ES-I3 (cell line): ENCODE results near the gene RAB20.
"Not testable (repeated sequence)": the region's sequence is repeated elsewhere in the genome, so short reads cannot be mapped to it uniquely, and the experiment has no call there.

Experiments
- H3K36me3 ChIP-seq: 2 replicates; pipeline ENCODE4 v1.6.1; 2013; ENCODE audit warnings: mild to moderate bottlenecking, low read length, control low read depth, moderate library complexity; ENCODE audit not compliant: insufficient read depth
- H3K4me1 ChIP-seq: 2 replicates; pipeline ENCODE4 v1.6.1; 2013; ENCODE audit warnings: mild to moderate bottlenecking, control low read depth, low read length; ENCODE audit not compliant: insufficient read depth
- H3K9ac ChIP-seq: 2 replicates; pipeline ENCODE4 v1.6.1; 2013; ENCODE audit warnings: low read depth, mild to moderate bottlenecking, low read length, moderate library complexity
- H3K9me3 ChIP-seq: 2 replicates; pipeline ENCODE4 v1.6.1; 2013; ENCODE audit warnings: mild to moderate bottlenecking, low read length, moderate library complexity; ENCODE audit not compliant: control insufficient read depth, insufficient read depth

The RAB20 gene

DNA sequence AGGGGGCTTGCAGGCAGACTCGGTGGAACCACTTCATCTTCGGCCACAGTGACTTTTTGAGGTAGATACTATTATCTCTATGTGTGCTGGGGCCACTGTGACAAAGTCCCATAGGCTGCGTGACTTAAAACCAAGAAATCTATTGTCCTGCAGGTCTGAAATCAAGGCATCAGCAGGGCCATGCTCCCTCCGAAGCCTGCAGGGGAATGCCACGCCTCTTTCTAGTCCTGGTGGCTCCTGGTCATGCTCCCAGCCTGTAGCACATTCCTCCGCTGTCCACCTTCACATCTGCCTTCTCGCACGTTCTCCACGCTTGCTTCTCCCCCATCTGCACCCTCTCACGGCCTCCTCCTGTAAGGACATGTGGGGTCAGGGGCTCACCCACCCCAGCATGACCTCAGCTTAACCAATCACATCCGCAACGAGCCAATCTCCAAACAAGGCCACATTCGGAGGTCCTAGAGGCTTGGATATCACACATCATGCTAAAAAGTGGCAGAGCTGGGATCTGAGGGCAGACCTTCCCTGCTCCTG, 21.0 kb upstream of the RAB20 start:
- Histone ChIP-seq H3K9me3 (no peaks in the 10 kb centered on the region), H3K9ac (no peak overlapping the region), H3K4me1 (no peaks in the 10 kb centered on the region), H3K36me3 (no peaks in the 10 kb centered on the region)

DNA sequence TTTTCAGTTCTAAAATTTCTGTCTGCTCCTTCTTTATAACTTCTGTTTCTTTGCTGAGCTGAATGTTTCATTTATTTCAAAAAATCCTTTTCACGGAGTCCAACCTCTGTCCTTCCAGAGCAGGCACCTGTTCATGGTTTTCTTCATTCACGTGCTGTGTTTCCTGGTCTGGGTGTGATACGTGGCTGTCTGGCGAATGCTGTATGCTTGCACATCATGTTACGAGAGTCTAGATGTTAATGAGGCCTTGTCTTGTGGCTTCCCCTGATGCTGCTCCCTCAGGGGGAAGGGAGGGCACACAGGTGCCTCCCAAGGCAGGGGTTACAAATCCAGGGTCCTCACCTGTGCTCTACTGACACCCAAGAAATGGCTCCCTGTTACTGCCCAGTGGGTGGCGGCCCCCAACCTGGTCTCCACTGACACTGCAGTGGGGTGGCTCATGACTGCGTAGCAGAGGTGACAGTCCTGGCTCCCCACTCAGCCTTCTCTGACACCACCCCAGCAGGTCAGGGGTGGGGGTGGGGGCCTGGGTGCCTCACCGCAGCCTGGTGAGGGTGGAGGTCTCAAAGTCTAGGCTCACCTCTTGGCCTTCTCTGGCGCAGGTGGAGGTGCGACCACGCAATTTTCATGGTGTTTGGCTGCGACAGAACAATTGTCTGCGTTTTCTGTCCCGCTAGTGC, 20.1 kb upstream of the RAB20 start:
- Histone ChIP-seq H3K9ac (no peak overlapping the region), H3K9me3 (no peaks in the 10 kb centered on the region), H3K36me3 (no peaks in the 10 kb centered on the region), H3K4me1 (no peaks in the 10 kb centered on the region)

DNA sequence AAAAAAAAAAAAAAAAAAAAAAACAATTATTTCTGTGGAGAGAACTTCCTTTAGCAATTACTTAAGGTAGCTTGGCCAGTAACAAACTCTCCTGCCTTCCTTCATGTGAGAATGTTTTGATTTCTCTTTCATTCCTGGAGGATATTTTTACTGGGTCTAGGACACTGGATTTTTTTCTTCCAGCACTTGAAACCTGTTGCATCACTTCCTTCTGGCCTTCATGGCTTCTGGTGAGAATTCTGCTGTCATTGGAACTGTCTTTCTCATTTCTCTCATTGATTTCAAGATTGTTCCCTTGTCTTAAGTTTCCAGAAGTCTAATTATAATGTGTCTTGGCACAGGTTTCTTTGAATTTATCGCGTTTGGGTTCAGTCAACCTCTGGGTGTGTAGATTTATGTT, 19.3 kb upstream of the RAB20 start:
- Histone ChIP-seq H3K4me1 (peaks cover 2% of the 10 kb centered on the region; the same call in 1 of the 2 replicates), H3K36me3 (no peaks in the 10 kb centered on the region), H3K9me3 (no peaks in the 10 kb centered on the region), H3K9ac (no peak overlapping the region)

DNA sequence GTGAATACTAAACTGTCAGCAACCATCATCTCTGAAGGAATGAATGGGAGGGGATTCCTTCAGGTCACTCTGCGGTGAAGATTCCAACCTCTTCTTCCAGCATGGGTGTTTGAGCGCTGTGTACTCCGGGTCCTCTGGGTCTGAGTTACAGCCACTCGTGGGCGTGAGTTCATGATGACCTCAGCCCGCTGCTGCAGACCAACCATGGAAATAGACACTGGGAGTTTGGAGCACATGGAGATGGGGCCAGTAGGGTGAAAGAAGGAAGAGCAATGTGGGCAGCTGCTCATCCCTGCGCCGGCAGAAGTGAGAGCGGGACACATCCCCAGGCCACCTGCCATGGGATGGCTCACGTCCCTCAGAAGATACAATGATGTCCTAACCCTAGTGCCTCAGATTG, 16.8 kb upstream of the RAB20 start:
- peaks cover 10% of the 10 kb centered on the region for H3K4me1 ChIP-seq
- no peaks in the 10 kb centered on the region for H3K9me3 ChIP-seq
- no peaks in the 10 kb centered on the region for H3K36me3 ChIP-seq
- no peak overlapping the region for H3K9ac ChIP-seq

DNA sequence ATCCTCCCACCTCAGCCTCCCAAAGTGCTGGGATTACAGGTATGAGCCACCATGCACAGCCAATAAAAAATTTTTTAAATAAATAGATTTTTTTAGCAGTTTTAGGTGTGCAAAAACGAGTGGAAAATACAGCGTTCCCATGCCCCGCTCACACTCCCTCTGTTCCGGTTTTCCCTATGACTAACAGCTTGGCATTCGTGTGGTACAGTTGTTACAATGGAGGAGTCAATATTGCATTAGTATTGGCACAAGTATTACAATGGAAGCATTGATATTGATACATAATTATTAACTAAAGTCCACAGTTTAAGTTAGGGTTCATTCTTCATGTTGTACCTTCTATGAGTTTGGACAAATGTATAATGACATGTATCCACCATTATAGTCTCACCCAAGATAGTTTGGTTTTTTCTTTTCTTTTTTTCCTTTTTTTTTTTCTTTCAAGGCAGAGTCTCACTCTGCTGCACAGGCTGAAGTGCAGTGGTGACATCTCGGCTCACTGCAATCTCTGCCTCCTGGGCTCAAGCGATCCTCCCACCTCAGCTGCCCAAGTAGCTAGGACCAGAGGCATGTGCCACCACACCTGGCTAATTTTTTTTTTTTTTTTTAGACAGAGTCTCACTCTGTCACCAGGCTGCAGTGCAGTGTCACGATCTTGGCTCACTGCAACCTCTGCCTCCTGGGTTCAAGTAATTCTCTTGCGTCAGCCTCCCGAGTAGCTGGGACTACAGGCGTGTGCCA, 15.4 kb upstream of the RAB20 start:
- Histone ChIP-seq H3K36me3 (no peaks in the 10 kb centered on the region), H3K4me1 (peaks cover 10% of the 10 kb centered on the region), H3K9ac (no peak overlapping the region), H3K9me3 (no peaks in the 10 kb centered on the region)

DNA sequence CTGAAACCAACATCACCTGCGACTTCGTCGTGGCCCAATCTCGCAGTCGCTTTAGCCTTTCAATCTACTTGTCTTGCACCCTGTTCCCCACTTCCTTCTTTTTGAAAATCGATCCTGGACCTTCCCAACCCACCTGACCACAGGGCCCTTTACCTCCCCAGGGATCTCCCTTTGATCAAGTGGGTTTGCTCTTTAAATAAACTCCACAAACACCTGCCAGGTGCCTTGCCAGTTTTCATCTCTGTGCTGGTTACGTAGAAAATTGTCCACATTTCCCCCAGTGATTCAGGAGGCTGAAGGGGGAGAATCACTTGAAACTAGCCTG, 14.5 kb upstream of the RAB20 start:
- Histone ChIP-seq H3K4me1 (peaks cover 10% of the 10 kb centered on the region), H3K36me3 (no peaks in the 10 kb centered on the region), H3K9ac (no peak overlapping the region), H3K9me3 (no peaks in the 10 kb centered on the region)

DNA sequence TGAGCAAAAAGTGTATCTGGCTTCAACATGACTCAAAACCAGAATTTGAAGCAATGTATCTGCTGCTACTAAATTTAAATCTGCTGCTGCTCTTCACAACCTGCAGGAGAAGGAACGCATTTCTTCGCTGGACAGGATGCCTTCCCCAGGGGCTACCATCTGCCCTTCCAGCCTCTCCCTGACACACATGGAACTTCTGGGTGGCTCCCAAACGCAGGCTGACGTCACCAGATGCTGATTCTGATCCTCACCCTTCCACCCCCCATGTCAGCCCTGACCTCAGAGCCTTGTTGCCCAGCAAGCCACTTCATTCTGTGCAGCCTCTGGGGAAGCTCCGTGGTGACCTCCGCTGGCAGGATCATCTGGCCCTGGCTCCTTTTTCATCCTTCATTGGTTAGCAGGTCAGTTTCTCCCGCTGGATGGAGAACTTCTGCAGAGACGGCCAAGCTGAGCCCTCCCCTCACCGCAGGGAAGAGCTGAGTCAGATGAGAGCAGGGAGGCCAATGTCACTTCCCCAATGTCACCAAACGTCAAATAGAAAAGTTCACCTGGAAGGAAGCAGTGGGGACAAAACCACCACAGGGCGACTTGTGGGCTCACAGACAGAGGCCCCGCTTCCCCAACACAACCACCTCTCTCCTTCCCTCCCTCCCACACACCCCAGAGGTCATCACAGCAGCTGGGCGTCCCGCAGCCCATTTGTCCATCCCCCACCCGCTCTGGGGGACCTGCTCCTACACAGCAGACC, 14.0 kb upstream of the RAB20 start:
- peaks cover 10% of the 10 kb centered on the region for H3K4me1 ChIP-seq
- H3K9me3 ChIP-seq: no peaks in the 10 kb centered on the region
- no peaks in the 10 kb centered on the region for H3K36me3 ChIP-seq
- H3K9ac ChIP-seq: no peak overlapping the region

DNA sequence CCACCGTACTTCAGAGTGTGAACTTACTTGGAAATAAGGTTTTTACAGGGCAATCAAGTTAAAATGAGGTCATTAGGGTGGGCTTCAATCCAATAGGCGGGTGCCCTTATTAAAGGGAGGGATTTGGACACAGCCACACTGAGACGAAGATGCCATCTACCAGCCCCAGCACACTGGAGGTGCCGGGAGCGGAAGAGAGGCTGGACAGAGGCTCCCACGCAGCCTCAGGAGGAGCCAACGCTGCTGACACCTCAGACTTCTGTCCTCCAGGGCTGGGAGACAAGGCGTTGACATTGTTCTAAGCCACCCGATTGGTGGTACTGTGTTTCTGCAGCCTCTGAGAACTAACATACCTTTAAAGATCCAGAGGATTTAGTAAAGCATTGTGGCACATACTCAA, 12.6 kb upstream of the RAB20 start:
- Histone ChIP-seq H3K4me1 (peaks cover 10% of the 10 kb centered on the region), H3K36me3 (no peaks in the 10 kb centered on the region), H3K9ac (no peak overlapping the region), H3K9me3 (no peaks in the 10 kb centered on the region)

DNA sequence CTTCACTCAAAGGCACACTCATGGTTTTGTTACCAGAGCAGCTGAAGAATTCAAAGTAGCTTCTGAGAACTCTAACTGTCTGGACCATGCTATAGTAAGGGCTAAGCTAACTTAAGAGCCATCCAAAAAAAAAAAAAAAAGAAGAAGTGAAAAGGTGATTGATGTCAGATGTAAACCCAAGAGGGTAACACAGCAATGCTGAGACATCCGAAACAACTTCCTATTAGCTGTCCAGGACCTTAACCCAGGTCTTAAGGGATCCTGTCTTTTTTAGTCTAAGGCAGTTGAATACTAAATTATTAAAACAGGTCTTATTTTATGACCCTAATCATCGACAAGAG, 11.2 kb upstream of the RAB20 start:
- peaks cover 10% of the 10 kb centered on the region for H3K4me1 ChIP-seq
- H3K9ac ChIP-seq: no peak overlapping the region
- H3K9me3 ChIP-seq: no peaks in the 10 kb centered on the region; the same call in 1 of the 2 replicates
- no peaks in the 10 kb centered on the region for H3K36me3 ChIP-seq

DNA sequence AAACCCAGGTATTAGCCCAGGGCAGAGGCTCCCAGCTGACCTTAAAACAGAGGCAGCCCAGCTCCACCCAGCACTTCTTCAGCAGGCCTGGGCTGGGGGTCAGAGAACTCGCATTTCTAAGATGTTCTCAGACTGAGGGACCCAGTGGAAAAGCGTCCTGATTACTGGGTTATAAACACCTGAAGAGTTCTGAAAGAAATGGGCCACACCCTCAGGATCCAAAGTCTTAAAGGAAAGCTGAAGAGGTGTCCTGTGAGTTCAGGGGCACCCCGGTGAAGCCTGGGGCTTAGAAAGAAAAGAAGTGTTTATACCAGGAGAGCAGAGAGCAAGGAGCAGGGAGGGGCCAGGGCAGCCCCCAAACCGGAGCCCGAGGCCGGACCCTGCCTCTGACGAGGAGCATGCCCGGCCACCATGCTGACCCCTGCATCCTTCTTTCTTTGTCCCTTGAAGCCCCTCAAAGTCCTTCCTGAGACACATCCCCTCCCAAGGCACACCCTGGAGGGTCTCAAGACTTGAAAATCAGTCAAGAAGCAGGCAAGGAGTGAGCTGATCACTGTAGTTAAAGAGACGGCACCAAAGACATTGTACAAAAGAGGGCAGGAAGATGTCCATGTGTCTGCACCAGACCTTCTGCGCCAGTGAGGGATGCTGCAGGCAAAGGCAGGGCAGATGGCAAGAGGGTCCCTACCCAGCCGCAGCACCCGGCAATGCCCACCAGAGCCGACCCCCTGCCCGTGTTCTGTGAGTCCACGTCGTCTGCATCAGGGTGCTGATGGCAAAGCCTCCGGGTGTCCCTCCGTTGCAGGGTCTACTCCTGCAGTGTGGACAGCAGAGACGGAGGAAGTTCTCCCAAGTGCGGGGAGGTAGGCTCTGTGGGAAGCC, 10.6 kb upstream of the RAB20 start:
- H3K9ac ChIP-seq: no peak overlapping the region
- peaks cover 10% of the 10 kb centered on the region for H3K4me1 ChIP-seq
- H3K9me3 ChIP-seq: no peaks in the 10 kb centered on the region; the same call in 1 of the 2 replicates
- peaks cover 3% of the 10 kb centered on the region; the same call in 1 of the 2 replicates for H3K36me3 ChIP-seq

DNA sequence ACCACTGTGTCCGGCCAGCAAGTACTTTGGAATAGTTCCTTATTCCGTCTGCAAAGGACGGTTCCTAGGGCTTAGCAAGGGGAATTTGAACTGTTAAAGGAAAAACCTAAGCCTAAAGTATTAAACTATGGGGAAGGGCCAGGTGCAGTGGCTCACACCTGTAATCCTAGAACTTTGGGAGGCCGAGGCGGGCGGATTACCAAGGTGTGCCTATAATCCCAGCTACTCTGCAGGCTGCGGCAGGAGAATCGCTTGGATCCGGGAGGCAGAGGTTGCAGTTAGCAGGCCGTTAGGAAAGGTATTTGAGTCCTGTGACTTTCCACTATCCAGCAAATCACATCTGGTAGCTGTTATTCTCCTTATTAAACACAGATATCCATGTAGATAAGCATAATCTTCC, 9.4 kb upstream of the RAB20 start:
- Histone ChIP-seq H3K36me3 (peaks cover 3% of the 10 kb centered on the region; the same call in 1 of the 2 replicates), H3K4me1 (peaks cover 9% of the 10 kb centered on the region), H3K9me3 (no peaks in the 10 kb centered on the region; the same call in 1 of the 2 replicates), H3K9ac (no peak overlapping the region)

DNA sequence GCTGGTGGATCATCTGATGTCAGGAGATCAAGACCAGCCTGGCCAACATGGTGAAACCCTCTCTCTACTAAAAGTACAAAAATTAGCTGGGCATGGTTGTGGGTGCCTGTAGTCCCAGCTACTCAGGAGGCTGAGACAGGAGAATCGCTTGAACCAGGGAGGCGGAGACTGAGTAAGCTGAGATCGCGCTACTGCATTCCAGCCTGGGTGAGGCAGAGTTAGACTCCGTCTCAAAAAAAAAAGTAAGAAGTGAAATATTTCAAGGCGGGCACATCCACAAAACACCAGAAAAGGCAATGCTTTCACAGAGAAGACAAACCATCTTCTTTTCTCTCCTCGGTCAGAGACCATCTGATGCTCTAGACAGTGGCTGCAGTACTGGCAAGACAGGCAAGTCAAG, 8.4 kb upstream of the RAB20 start:
- not testable (repeated sequence) for H3K9ac ChIP-seq, H3K36me3 ChIP-seq, H3K4me1 ChIP-seq, H3K9me3 ChIP-seq

DNA sequence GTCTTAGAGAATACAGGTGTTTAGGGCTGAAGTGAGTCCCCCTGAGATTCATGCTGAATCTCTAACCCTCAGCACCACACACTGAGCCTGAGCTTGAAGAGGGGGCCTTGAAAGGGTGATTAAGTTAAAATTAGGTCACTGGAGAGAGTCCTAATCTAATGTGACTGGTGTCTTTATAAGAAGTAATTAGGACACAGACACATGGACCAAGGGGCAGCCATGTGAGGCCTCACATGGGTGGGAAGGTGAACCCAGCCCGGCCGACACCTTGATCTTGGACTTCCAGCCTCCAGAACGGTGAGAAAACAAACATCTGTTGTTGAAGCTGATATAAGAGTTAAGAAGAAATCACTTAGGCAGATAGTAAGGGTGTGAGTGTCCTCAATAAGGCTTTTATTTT, 7.1 kb upstream of the RAB20 start:
- Histone ChIP-seq H3K9me3 (no peaks in the 10 kb centered on the region; the same call in 1 of the 2 replicates), H3K9ac (no peak overlapping the region), H3K4me1 (peaks cover 3% of the 10 kb centered on the region; the same call in 1 of the 2 replicates), H3K36me3 (peaks cover 3% of the 10 kb centered on the region)

DNA sequence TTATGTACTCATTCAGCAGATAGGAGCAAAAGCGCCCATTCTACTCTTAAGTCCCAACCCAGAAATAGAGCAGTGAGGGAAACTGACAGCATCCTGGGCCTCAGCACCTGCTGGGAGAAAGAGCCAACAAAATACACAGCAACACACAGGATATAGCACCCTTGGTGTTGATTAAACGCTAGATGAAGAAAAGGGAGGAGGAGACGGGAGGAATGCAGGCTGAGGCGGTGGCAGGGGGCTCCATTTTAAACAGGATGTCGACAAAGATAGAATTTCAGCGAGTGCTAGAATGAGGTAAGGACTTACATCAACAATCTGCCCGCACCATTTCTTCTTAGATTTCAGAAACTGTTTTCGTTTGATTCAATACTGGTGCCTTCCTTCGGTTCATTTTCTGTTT, 4.6 kb upstream of the RAB20 start:
- Histone ChIP-seq H3K36me3 (peaks cover 3% of the 10 kb centered on the region), H3K9ac (no peak overlapping the region), H3K9me3 (no peaks in the 10 kb centered on the region; the same call in 1 of the 2 replicates), H3K4me1 (peaks cover 3% of the 10 kb centered on the region; the same call in 1 of the 2 replicates)
